Fibroblast of pulmonary artery (primary cell): Measurements from ENCODE around the gene GJD3.

Experiments
- DNase-seq: peaks from one replicate; pipeline ENCODE4 v3.0.0-alpha.2; 2010; ENCODE audit warnings: low read depth
- H3K4me3 ChIP-seq: replicated peaks from 2 replicates; pipeline ENCODE4 v1.5.1; 2011; ENCODE audit warnings: low read depth, mild to moderate bottlenecking, control low read depth, low read length, moderate library complexity
- TF ChIP-seq, protein P1 (sequence below): IDR thresholded peaks from 2 replicates; pipeline ENCODE4 v1.5.1; 2011; ENCODE audit warnings: mild to moderate bottlenecking, control low read depth, low read length, inconsistent platforms; ENCODE audit errors: missing control alignments

GJD3 gene

DNA sequence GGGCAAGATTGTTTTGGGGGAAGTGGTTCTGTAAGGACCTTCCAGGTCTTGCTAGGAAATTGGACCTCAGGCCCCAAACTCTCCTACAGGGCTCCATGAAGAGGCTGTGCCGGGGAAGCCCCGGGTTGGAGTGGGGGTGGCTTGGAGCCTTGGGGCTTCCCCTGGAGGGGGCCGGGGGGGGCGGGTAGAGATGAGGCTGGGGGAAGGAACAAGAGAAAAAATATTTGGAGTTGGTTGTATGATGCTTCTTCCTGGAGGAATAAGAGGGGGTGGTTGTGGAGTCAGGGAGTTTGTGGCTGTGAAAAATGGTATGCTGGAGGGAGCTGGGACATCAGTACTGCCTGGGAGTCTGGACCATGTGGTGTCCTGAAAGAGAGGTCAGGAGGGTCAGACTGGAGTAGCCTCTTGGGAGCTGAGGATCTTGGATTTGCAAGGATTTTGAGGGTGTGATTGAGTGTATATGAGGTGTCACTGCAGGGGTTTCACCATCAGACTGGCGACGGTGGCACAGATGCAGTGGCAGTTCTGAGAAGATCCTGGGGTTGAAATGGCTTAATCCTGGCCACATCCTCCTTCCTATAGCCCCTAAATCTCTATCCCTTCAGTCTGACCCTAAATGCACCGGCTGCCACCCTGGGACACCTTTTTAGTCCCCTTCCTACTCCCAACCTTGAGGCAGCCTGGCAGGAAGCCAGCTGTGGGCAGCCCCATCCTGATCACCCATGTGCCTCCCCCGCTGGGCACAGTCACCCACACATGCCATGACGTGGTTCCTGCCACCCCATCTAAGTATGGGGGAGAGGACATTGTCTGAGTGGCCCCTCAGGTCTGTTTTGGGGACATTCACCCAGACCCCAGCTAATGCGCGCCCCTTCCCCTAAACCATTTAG lies 44.6 kb downstream of the GJD3 start:
- no peak for DNase-seq
- peak overlapping the region; percentile 96 for H3K4me3 ChIP-seq

DNA sequence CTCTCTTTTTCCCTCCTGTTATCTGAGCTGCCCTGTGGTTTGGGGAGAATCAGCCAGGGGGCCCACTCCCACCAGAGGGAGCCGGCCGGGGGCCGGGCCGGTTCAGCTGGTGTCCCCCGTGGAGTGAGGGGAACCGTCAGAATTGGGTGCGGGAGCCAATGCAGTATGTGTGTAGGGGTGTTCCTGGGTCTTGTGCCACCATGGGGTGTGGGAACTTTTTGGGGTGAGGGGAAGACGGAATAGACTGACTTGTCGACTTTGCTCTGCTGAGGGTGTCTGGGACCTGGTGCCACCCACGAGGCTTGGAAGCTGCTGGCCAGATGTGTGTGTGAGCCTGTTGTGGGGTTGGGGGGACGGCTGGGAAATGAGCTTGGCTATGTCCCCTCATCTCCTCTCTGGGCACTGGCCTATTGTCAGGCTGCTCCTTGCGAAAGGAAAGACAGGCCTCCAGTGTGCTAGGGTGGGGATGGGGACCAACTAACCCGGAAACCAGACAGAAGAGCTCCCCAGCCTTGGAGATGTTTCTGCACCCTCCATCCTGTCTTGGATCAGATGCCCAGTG lies 45.6 kb downstream of the GJD3 start:
- TF ChIP-seq, protein P1, sequence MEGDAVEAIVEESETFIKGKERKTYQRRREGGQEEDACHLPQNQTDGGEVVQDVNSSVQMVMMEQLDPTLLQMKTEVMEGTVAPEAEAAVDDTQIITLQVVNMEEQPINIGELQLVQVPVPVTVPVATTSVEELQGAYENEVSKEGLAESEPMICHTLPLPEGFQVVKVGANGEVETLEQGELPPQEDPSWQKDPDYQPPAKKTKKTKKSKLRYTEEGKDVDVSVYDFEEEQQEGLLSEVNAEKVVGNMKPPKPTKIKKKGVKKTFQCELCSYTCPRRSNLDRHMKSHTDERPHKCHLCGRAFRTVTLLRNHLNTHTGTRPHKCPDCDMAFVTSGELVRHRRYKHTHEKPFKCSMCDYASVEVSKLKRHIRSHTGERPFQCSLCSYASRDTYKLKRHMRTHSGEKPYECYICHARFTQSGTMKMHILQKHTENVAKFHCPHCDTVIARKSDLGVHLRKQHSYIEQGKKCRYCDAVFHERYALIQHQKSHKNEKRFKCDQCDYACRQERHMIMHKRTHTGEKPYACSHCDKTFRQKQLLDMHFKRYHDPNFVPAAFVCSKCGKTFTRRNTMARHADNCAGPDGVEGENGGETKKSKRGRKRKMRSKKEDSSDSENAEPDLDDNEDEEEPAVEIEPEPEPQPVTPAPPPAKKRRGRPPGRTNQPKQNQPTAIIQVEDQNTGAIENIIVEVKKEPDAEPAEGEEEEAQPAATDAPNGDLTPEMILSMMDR: peak; percentile 20
- DNase-seq: no peak

More for the DNA sequence above, 44.6 kb downstream of the GJD3 start:
- TF ChIP-seq, protein P1: no peak

DNA sequence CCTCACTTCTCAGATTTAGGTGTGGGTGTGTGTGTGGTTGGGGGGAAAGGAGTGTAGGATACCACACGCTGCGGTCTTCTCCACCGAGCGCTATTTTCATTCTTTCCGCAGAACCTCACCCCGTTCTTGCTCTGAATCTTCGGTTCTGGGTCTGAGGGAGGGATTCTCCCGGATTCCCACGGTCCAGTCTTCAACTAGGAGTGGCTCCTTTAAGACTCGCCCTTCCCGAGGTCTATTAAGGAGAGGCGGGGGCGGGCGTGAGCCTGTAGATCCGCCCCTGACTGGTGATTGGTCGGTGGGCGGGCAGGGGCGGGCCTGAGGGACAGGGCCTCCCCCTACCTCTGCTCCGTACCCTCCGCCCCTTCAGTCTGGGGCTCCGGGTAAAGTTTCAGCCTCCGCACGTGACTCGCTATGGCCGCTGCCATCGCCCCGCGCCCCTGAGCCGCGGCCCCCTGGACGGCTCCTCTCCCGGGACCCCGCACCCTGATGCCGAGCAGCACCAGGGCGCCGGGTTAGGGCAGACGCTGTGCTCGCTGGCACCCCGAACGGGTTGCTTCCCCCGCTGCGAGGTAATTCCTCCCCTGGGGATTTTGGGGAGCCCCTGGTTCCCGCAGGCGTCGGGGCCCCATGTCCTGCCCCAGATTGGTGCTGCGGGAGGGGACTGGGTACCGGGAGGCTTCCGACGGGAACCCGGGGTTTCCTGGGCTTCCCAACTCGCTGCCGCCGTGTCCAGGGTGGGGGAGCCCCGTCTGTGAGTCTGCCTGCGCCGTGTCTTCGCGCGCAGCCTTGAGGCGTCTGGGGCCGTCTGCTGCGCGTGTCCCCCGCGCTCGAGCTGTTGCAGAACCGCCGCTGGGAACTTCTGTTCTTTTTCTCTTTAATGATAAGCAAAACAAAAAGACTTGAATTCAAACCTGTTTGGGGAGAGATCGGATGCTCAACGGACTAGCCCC lies 46.4 kb downstream of the GJD3 start:
- TF ChIP-seq, protein P1: no peak
- H3K4me3 ChIP-seq: peak overlapping the region; percentile 96
- DNase-seq: peak; percentile 96

More for the DNA sequence above, 45.6 kb downstream of the GJD3 start:
- H3K4me3 ChIP-seq: peak overlapping the region; percentile 96

DNA sequence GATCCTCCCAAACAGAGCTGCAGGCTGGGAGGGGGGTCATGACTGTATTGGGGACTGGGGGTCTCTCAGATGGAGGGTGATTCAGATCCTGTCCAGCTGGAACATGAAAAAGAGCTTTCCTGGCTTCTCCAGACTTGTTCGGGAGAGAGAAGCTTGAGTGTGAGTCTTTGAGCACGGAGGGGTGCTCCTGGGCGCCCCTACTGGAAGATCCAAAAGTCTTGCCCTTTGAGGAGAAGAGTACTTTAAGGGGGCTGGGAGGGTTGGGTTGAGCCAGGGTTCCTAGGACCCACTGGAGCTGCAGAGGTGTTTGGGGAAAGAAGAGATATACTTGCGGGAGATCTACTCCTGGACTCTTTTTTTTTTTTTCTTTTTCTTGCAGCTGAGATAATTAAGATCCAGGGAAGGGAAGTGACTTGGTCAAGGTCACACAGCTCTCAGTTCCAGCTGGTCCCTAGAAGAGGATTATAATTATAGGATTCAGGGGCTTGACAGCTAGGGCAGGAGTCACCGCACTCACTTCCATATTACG lies 47.1 kb downstream of the GJD3 start:
- TF ChIP-seq, protein P1: peak; percentile 65
- peak overlapping the region; percentile 96 for H3K4me3 ChIP-seq
- DNase-seq: peak; percentile 71

DNA sequence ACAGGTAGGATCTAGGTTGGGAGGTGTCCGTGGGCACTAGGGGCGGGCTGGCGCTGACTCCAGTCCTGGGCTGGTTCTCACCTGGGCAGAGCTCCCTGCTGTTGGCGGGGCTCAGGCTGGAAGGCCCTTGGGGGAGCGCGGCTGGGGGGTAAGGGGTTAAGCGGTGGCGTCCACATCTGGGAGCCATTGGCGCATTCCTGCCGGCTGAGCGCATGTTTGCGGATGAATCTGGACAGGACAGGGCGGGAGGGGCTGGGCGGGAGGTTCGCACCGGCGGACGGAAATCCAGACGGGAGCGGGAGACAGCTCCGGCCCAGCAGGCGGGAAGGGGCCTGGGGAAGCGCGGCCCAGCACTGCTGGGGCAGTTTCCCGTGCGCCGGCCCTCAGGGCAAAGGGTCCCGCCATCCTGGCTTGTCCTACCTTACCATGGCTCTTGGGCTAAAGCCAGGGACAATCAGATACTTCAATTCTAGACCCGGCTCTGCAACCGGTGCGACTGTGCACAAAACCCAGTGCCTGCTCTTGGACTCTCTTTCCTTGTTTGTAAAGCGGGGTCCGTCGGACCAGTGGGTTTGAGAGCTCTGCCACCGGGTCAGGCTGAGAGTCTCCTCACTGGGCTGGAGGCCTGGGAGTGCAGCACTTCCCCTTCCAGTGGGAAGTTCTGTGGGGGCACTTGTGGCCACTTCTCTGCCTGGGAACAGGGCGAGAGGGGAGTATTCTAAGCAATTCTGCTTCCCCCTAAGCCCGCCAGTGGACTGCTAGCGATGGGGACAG lies 47.8 kb downstream of the GJD3 start:
- TF ChIP-seq, protein P1: no peak
- peak overlapping the region; percentile 96 for H3K4me3 ChIP-seq
- peak; percentile 76 for DNase-seq
